H1 (cell line): ENCODE results near the gene NHSL2. TPM values are rescaled to one million over a fixed set of nuclear protein-coding genes. Genes with fewer than 3 reads are reported as not detected.

Source experiments
- polyA plus RNA-seq, 7 experiments: library from polyadenylated mRNA; depleted of rRNA in 3 of 7; stranded (reverse) in 5 of 7; unstranded in 2 of 7; fragments of >200 nt in 5 of 7; fragments of 200-250 nt in 2 of 7; gene quantifications; 1 replicate in 5 of 7; 2 replicates in 1 of 7; 4 replicates in 1 of 7; pipeline versions ENCODE4 v1.2.1 to v1.2.3, GENCODE V29; 2011 to 2013; ENCODE audit warnings: missing spikeins in 2 of 7, mixed read lengths in 2 of 7
- small RNA-seq: library from polyadenylated mRNA; stranded (forward); fragments of <200 nt; extraction: miRNeasy Mini kit (QIAGEN cat#:217004); gene quantifications from one replicate; pipeline ENCODE3, GENCODE V24; 2013; ENCODE audit not compliant: insufficient read depth
- total RNA-seq: library from RNA; stranded (reverse); fragmentation: NEBNext Ultra II Directional; extraction: Animal tissue kit (Norgen Biotek cat#: 25700); gene quantifications from 2 replicates; pipeline ENCODE4 v1.2.1, GENCODE V29; 2021

NHSL2 gene
- total and polyA plus RNA-seq, 2 of the 8 experiments (the other 6 are each of a cell fraction or from before 2014, with no cell fraction given), result 3.7 to 7.2 TPM

Small RNA genes lying within 50 kb of the gene (small RNA-seq; reads per million reads assigned to genes)
- not detected for gene RNU6-1078P

Other genes starting within 250 kb of the NHSL2 start
- gene CXorf49, start 192.6 kb upstream of the NHSL2 start, total RNA-seq, result not detected in 2 replicates
- not detected in 2 replicates for gene CXorf49, start 192.6 kb upstream of the NHSL2 start, polyA plus RNA-seq (2011; rRNA removed)
- not detected in 2 replicates for gene CXorf49B, start 147.5 kb upstream of the NHSL2 start, total RNA-seq
- not detected in 2 replicates for gene CXorf49B, start 147.5 kb upstream of the NHSL2 start, polyA plus RNA-seq (2011; rRNA removed)
- gene RTL5, start 221.1 kb downstream of the NHSL2 start, total RNA-seq, result 1.9 TPM in 2 replicates
- 0.57 and 0.96 TPM in 2 replicates for gene RTL5, start 221.1 kb downstream of the NHSL2 start, polyA plus RNA-seq (2011; rRNA removed)